Measurements from ENCODE around the gene NCOA7. TPM values are rescaled to one million over a fixed set of nuclear protein-coding genes. Genes with fewer than 3 reads are reported as not detected.

The NCOA7 gene
- total and polyA plus RNA-seq, 4 donors = 8.6 to 40.9 (median 17.6) TPM

DNA sequence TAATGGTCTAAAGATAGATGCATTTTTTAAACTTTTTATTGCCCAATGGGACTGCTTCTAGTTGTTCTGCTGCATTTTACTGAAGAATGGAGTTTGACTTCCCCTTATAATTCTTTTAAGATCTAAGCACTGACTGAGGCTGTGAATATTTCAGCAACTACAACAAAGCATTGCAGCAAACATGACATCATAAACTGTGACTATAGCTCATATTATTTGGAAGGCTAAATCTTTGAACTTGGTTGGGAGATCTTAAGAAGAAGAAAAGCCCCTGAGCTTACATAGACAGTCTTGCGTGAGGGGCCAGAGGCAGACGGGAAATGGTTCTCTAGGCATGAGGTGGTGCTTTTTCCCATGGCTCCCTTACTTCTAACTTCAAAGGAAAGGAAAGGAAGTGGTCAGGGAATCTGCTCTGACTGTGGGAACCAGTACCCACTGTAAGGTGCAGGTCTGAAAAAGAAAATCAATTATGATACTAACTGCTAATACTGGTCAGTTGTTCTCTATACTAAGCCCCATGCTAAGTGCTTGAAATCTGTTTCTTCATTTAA is 26.6 kb upstream of the NCOA7 start:
- TF ChIP-seq RXRA (IDR thresholded peaks at IDR 0.05) = no peak
- no peak for TF ChIP-seq NR2F2 (IDR thresholded peaks at IDR 0.05)
- no peak for TF ChIP-seq SP1 (IDR thresholded peaks at IDR 0.05)
- no peak for TF ChIP-seq HNF4G (IDR thresholded peaks at IDR 0.05)
- TF ChIP-seq TAF1 (conservative IDR thresholded peaks at IDR 0.05) = no peak
- TF ChIP-seq, protein P1, sequence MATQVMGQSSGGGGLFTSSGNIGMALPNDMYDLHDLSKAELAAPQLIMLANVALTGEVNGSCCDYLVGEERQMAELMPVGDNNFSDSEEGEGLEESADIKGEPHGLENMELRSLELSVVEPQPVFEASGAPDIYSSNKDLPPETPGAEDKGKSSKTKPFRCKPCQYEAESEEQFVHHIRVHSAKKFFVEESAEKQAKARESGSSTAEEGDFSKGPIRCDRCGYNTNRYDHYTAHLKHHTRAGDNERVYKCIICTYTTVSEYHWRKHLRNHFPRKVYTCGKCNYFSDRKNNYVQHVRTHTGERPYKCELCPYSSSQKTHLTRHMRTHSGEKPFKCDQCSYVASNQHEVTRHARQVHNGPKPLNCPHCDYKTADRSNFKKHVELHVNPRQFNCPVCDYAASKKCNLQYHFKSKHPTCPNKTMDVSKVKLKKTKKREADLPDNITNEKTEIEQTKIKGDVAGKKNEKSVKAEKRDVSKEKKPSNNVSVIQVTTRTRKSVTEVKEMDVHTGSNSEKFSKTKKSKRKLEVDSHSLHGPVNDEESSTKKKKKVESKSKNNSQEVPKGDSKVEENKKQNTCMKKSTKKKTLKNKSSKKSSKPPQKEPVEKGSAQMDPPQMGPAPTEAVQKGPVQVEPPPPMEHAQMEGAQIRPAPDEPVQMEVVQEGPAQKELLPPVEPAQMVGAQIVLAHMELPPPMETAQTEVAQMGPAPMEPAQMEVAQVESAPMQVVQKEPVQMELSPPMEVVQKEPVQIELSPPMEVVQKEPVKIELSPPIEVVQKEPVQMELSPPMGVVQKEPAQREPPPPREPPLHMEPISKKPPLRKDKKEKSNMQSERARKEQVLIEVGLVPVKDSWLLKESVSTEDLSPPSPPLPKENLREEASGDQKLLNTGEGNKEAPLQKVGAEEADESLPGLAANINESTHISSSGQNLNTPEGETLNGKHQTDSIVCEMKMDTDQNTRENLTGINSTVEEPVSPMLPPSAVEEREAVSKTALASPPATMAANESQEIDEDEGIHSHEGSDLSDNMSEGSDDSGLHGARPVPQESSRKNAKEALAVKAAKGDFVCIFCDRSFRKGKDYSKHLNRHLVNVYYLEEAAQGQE (IDR thresholded peaks at IDR 0.05) = no peak
- no peak for TF ChIP-seq HNF4A (conservative IDR thresholded peaks at IDR 0.05)
- TF ChIP-seq, protein P2, sequence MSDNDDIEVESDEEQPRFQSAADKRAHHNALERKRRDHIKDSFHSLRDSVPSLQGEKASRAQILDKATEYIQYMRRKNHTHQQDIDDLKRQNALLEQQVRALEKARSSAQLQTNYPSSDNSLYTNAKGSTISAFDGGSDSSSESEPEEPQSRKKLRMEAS (IDR thresholded peaks at IDR 0.05) = no peak
- no peak for TF ChIP-seq FOXA2 (IDR thresholded peaks at IDR 0.05)
- TF ChIP-seq, protein P3, sequence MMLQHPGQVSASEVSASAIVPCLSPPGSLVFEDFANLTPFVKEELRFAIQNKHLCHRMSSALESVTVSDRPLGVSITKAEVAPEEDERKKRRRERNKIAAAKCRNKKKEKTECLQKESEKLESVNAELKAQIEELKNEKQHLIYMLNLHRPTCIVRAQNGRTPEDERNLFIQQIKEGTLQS (IDR thresholded peaks at IDR 0.05) = no peak
- no peak for TF ChIP-seq EGR1 (IDR thresholded peaks at IDR 0.05; ENCODE audit: low read depth in 2 of 2)
- no peak for TF ChIP-seq GABPA (IDR thresholded peaks at IDR 0.05 in 1 of 2, conservative IDR thresholded peaks at IDR 0.05 in 1 of 2)
- TF ChIP-seq JUND (IDR thresholded peaks at IDR 0.05) = no peak
- no peak for TF ChIP-seq CTCF (IDR thresholded peaks at IDR 0.05; ENCODE audit: low read depth, low read length, missing input control)
- TF ChIP-seq YY1 (IDR thresholded peaks at IDR 0.05) = no peak
- no peak for TF ChIP-seq RAD21 (IDR thresholded peaks at IDR 0.05)
- no peaks in the 10 kb centered on the region for H3K27me3 ChIP-seq (ENCODE audit: control insufficient read depth in 4 of 4, insufficient read depth in 4 of 4, low read length in 3 of 4)
- no peak overlapping the region for H3K27ac ChIP-seq (ENCODE audit: low read depth in 1 of 2, low read length in 2 of 2)
- no peak overlapping the region for H3K9ac ChIP-seq (ENCODE audit: low read depth in 1 of 2, low read length in 2 of 2)
- DNase-seq (ENCODE audit: low spot score) = no peak
- H3K36me3 ChIP-seq (ENCODE audit: control insufficient read depth in 4 of 4, insufficient read depth in 3 of 4, low read depth in 1 of 4, low read length in 3 of 4) = peaks cover 2 to 10% (median 5%) of the 10 kb centered on the region in 4 donors
- no peak overlapping the region for H3K4me3 ChIP-seq (ENCODE audit: low read depth in 1 of 3, low read length in 3 of 3)
- H3K4me1 ChIP-seq (ENCODE audit: control insufficient read depth in 4 of 4, insufficient read depth in 4 of 4, low read length in 3 of 4) = no peaks in the 10 kb centered on the region
- H3K9me3 ChIP-seq (ENCODE audit: control insufficient read depth in 4 of 4, low read length in 3 of 4) = no peaks in the 10 kb centered on the region
- WGBS = 87% methylated on average over 2 of the region's 2 CpGs

GRCh38 chr6:125765944-125766343 is 24.8 kb upstream of the NCOA7 start:
- Histone ChIP-seq H3K36me3 (ENCODE audit: control insufficient read depth in 4 of 4, insufficient read depth in 3 of 4, low read depth in 1 of 4, low read length in 3 of 4) (no peaks in the 10 kb centered on the region), H3K4me3 (ENCODE audit: low read depth in 1 of 3, low read length in 3 of 3) (no peak overlapping the region), H3K27ac (ENCODE audit: low read depth in 1 of 2, low read length in 2 of 2) (no peak overlapping the region), H3K9ac (ENCODE audit: low read depth in 1 of 2, low read length in 2 of 2) (no peak overlapping the region), H3K9me3 (ENCODE audit: control insufficient read depth in 4 of 4, low read length in 3 of 4) (no peaks in the 10 kb centered on the region), H3K27me3 (ENCODE audit: control insufficient read depth in 4 of 4, insufficient read depth in 4 of 4, low read length in 3 of 4) (no peaks in the 10 kb centered on the region), H3K4me1 (ENCODE audit: control insufficient read depth in 4 of 4, insufficient read depth in 4 of 4, low read length in 3 of 4) (no peaks in the 10 kb centered on the region)
- WGBS = 75% methylated on average over 1 of the region's 1 CpG
- DNase-seq (ENCODE audit: low spot score) = no peak
- TF ChIP-seq FOXA1 (IDR thresholded peaks at IDR 0.05) (no peak), CTCF (IDR thresholded peaks at IDR 0.05; ENCODE audit: low read depth, low read length, missing input control) (no peak), RXRA (IDR thresholded peaks at IDR 0.05) (no peak), YY1 (IDR thresholded peaks at IDR 0.05) (no peak), HNF4A (conservative IDR thresholded peaks at IDR 0.05) (no peak), HNF4G (IDR thresholded peaks at IDR 0.05) (no peak), FOXA2 (IDR thresholded peaks at IDR 0.05) (no peak), SP1 (IDR thresholded peaks at IDR 0.05) (no peak)
- TF ChIP-seq, protein P1 (IDR thresholded peaks at IDR 0.05) = no peak
- TF ChIP-seq, protein P3 (IDR thresholded peaks at IDR 0.05) = no peak

All from liver (tissue), 9 donors.